ENCODE measurements around the gene TNRC6C. TPM values are rescaled to one million over a fixed set of nuclear protein-coding genes. Genes with fewer than 3 reads are reported as not detected.
A peak's percentile ranks its signal among the peaks of the same experiment; 100 is the strongest.

TNRC6C gene
- total and polyA plus RNA-seq, 9 of the 15 experiments (the other 6 are each of a cell fraction or from before 2014, with no cell fraction given) = 0.20 to 4.9 (median 2.3) TPM

DNA sequence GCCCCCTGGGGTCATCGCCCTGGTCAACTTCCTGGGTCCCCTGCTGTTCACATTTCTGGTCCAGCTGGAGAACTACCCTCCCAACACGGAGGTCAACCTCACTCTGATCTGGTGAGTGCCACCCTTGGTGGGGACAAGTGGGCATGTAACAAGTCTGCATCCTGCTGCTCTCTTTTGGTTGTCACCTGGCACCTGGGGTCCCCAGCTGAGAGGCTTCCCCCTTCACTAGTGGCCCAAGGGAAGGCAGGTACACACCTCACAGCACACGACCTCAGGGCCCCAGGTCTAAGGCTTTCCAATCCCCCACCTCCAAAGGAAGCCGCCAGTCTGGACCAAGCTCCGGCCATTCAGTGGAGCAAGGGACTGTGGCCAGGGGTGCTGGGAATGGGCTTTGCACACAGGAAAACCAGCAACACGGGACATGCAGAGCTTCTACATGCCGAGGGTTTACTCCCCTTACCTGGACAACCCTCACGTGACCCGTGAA lies 176.4 kb downstream of the TNRC6C start:
- Histone ChIP-seq H3K9ac (ENCODE audit: insufficient read depth in 1 of 2, low read depth in 2 of 2, low read length in 2 of 2) (peak overlapping the region in 1 of 2 experiments; percentile 60; a peak in 1 of 4 replicates), H3K36me3 (ENCODE audit: control insufficient read depth, insufficient read depth, low read length) (no peaks in the 10 kb centered on the region), H3K27ac (ENCODE audit: extremely low read depth, low read depth, low read length) (no peak overlapping the region), H3K4me1 (replicated peaks in 1 of 2; ENCODE audit: control insufficient read depth in 2 of 2, insufficient read depth in 2 of 2, low read length in 2 of 2) (peaks cover 67 to 100% of the 10 kb centered on the region in 2 experiments), H3K4me2 (ENCODE audit: insufficient read depth, low read length) (no peak overlapping the region), H2AFZ (ENCODE audit: low read depth, low read length) (no peak overlapping the region), H4K20me1 (replicated peaks; ENCODE audit: control insufficient read depth, insufficient read depth, low read length) (no peaks in the 10 kb centered on the region), H3K27me3 (ENCODE audit: control insufficient read depth in 2 of 2, insufficient read depth in 2 of 2, low read length in 2 of 2) (no peaks in the 10 kb centered on the region), H3K4me3 (no peak overlapping the region), H3K9me3 (replicated peaks; ENCODE audit: control insufficient read depth, insufficient read depth, low read depth, low read length) (no peaks in the 10 kb centered on the region), H3K9me1 (ENCODE audit: control insufficient read depth, insufficient read depth, low read length) (no peaks in the 10 kb centered on the region), H3K79me2 (ENCODE audit: control insufficient read depth, insufficient read depth, low read length) (peaks cover 14% of the 10 kb centered on the region; the same call in 2 of the 3 replicates)
- DNase-seq (ENCODE audit: extremely low read depth in 1 of 4, low spot score in 3 of 4) = no peak
- in situ Hi-C loops (cut with MboI) (no loop called here), intact Hi-C loops (cut with micrococcal nuclease) (loop anchor here (2.0 to 5.0 kb wide), 2 partner anchors 52 to 116 kb away; partner anchors contain the start of genes AFMID and TK1)
- no TSS peak for BruUV-seq (replicated peaks)
- no peak for FAIRE-seq
- ChIA-PET POLR2A (interaction anchor here (0.6 to 1.5 kb wide), 4 partner anchors 8 to 52 kb away, joined by 3 to 8 read pairs (median 4); partner anchors contain the start of genes AFMID and TK1), CTCF (ENCODE audit: low intra/inter-chr PET ratio) (no interaction called here)
- no peak for ATAC-seq
- WGBS (ENCODE audit: insufficient coverage, low coverage, missing lambda C conversion rate) = 74% methylated on average over 9 of the region's 9 CpGs
- peak; percentile 16; the same call in 1 of the 2 replicates for TF ChIP-seq ZNF143 (CRISPR knock-in tag; IDR thresholded peaks at IDR 0.05)
- no peak for TF ChIP-seq NONO (IDR thresholded peaks at IDR 0.05; ENCODE audit: low read depth in 2 of 2, low read length in 1 of 2)
- TF ChIP-seq, protein P1, sequence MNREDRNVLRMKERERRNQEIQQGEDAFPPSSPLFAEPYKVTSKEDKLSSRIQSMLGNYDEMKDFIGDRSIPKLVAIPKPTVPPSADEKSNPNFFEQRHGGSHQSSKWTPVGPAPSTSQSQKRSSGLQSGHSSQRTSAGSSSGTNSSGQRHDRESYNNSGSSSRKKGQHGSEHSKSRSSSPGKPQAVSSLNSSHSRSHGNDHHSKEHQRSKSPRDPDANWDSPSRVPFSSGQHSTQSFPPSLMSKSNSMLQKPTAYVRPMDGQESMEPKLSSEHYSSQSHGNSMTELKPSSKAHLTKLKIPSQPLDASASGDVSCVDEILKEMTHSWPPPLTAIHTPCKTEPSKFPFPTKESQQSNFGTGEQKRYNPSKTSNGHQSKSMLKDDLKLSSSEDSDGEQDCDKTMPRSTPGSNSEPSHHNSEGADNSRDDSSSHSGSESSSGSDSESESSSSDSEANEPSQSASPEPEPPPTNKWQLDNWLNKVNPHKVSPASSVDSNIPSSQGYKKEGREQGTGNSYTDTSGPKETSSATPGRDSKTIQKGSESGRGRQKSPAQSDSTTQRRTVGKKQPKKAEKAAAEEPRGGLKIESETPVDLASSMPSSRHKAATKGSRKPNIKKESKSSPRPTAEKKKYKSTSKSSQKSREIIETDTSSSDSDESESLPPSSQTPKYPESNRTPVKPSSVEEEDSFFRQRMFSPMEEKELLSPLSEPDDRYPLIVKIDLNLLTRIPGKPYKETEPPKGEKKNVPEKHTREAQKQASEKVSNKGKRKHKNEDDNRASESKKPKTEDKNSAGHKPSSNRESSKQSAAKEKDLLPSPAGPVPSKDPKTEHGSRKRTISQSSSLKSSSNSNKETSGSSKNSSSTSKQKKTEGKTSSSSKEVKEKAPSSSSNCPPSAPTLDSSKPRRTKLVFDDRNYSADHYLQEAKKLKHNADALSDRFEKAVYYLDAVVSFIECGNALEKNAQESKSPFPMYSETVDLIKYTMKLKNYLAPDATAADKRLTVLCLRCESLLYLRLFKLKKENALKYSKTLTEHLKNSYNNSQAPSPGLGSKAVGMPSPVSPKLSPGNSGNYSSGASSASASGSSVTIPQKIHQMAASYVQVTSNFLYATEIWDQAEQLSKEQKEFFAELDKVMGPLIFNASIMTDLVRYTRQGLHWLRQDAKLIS (CRISPR knock-in tag; IDR thresholded peaks at IDR 0.05) = no peak
- TF ChIP-seq JUN (IDR thresholded peaks at IDR 0.05; ENCODE audit: borderline replicate concordance, low read depth, low read length) = no peak
- TF ChIP-seq JUN (CRISPR knock-in tag; IDR thresholded peaks at IDR 0.05; ENCODE audit: borderline replicate concordance) = 0 out of 2 replicates have a peak, but pooled peaks have one; percentile 28
